ENCODE results near the gene LENG1.
A peak's percentile ranks its signal among the peaks of the same experiment; 100 is the strongest.
"Not testable (repeated sequence)": the region's sequence is repeated elsewhere in the genome, so short reads cannot be mapped to it uniquely, and the experiment has no call there.

LENG1 gene

DNA sequence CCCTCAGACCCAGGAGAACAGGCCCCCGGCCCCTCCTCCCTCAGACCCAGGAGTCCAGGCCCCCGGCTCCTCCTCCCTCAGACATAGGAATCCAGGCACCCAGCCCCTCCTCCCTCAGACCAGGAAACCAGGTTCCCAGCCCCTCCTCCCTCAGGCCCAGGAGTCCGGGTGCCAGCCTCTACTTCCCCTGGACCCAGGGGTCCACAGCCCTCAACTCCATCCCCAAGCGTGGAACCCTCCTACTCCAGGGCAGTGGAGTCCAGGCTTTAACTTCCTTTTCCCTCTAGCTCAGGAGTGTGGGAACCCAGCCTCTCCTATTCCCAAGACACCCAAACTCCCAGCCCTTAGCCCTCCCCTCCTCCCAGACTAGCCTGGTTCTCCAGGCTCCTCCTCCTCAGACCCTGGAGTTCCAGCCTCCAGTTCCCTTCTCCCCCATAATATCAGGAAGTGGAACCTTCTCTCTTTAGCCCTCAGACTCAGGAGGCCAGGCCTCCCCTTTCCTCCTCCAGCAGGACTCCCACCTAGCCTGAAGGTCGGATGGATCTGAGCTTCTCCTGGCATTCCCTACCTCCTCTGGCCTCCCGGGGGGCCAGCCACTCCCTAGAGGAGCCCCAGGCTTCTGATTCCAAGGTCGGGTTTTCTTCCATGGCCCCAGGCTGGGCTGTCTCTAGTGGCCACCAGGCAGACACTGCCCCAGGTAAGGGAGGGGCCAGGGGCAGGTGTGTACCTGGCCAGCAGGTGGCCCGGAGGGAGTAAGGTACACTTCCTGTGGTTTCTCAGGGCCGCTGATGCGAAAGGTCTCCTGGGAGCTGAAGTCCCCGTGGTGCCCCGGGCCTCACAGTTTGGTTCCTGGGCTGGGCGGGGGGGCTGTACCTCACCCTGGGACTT lies 13.2 kb upstream of the LENG1 start, which contains the start of gene TMC4:
Gene TMC4, minus strand, starts transcription at position 690 of the 888 bp plus-strand sequence. Its CDS starts 43 bp downstream, at position 647.
- Histone ChIP-seq H3K9ac (ENCODE audit: low read depth, low read length) (peak within 1 kb of the TSS; percentile 52; the same call in 1 of the 2 replicates), H3K27ac (ENCODE audit: low read length) (peak within 1 kb of the TSS; percentile 32), H3K27me3 (ENCODE audit: insufficient read depth, low read length) (no peaks in the 10 kb centered on the region), H3K9me3 (ENCODE audit: insufficient read depth, low read depth, low read length) (no peaks in the 10 kb centered on the region), H3K4me1 (ENCODE audit: insufficient read depth, low read length) (peaks cover 3% of the 10 kb centered on the region; the same call in 1 of the 2 replicates), H3K36me3 (ENCODE audit: insufficient read depth, low read depth, low read length) (peaks cover 7% of the 10 kb centered on the region), H3K4me3 (ENCODE audit: low read length) (peak within 1 kb of the TSS; percentile 63)

GRCh38 chr19:54171736-54172431 lies 12.4 kb upstream of the LENG1 start:
- H3K4me1 ChIP-seq (ENCODE audit: insufficient read depth, low read length); H3K9ac ChIP-seq (ENCODE audit: low read depth, low read length); H3K27me3 ChIP-seq (ENCODE audit: insufficient read depth, low read length); H3K36me3 ChIP-seq (ENCODE audit: insufficient read depth, low read depth, low read length); H3K9me3 ChIP-seq (ENCODE audit: insufficient read depth, low read depth, low read length); H3K27ac ChIP-seq (ENCODE audit: low read length); H3K4me3 ChIP-seq (ENCODE audit: low read length): not testable (repeated sequence)

GRCh38 chr19:54169149-54169740 lies 9.7 kb upstream of the LENG1 start:
- Histone ChIP-seq H3K9ac (ENCODE audit: low read depth, low read length) (no peak overlapping the region), H3K27me3 (ENCODE audit: insufficient read depth, low read length) (no peaks in the 10 kb centered on the region), H3K9me3 (ENCODE audit: insufficient read depth, low read depth, low read length) (no peaks in the 10 kb centered on the region), H3K36me3 (ENCODE audit: insufficient read depth, low read depth, low read length) (no peaks in the 10 kb centered on the region), H3K27ac (ENCODE audit: low read length) (no peak overlapping the region), H3K4me1 (ENCODE audit: insufficient read depth, low read length) (peaks cover 3% of the 10 kb centered on the region; the same call in 1 of the 2 replicates), H3K4me3 (ENCODE audit: low read length) (no peak overlapping the region)

- Histone ChIP-seq H3K4me1 (ENCODE audit: insufficient read depth, low read length) (peaks cover under 1% of the 10 kb centered on the region; the same call in 1 of the 2 replicates), H3K27me3 (ENCODE audit: insufficient read depth, low read length) (peaks cover 4% of the 10 kb centered on the region; the same call in 1 of the 2 replicates), H3K36me3 (ENCODE audit: insufficient read depth, low read depth, low read length) (no peaks in the 10 kb centered on the region), H3K9me3 (ENCODE audit: insufficient read depth, low read depth, low read length) (no peaks in the 10 kb centered on the region), H3K4me3 (ENCODE audit: low read length) (no peak overlapping the region), H3K9ac (ENCODE audit: low read depth, low read length) (no peak overlapping the region), H3K27ac (ENCODE audit: low read length) (no peak overlapping the region)
These were observed 8.8 kb upstream of the LENG1 start for GRCh38 chr19:54168174-54168917.

DNA sequence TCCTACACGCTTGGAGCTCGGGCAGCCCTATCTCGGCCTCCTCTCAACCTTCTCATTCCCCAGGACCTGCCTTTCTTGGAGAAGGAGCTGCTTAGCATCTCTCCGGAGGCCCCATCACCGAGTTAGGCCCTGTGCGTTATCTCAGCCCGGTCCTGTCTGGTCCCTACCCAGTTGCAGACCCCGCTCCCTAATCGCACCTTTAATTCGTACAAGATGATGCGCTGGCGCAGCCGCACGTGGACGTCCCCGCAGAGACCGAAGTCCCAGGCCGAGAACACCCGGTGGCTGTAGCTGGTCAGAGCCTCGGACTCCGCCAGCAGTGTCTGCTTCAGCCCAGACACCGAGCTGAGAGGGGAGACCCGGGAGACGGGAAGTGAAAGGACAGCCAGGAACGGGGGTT lies 5.7 kb upstream of the LENG1 start:
- no peak overlapping the region for H3K27ac ChIP-seq (ENCODE audit: low read length)
- no peaks in the 10 kb centered on the region for H3K36me3 ChIP-seq (ENCODE audit: insufficient read depth, low read depth, low read length)
- no peak overlapping the region for H3K9ac ChIP-seq (ENCODE audit: low read depth, low read length)
- no peaks in the 10 kb centered on the region for H3K9me3 ChIP-seq (ENCODE audit: insufficient read depth, low read depth, low read length)
- no peaks in the 10 kb centered on the region; the same call in 1 of the 2 replicates for H3K4me1 ChIP-seq (ENCODE audit: insufficient read depth, low read length)
- H3K27me3 ChIP-seq (ENCODE audit: insufficient read depth, low read length) = peaks cover 6% of the 10 kb centered on the region; the same call in 1 of the 2 replicates
- no peak overlapping the region for H3K4me3 ChIP-seq (ENCODE audit: low read length)

DNA sequence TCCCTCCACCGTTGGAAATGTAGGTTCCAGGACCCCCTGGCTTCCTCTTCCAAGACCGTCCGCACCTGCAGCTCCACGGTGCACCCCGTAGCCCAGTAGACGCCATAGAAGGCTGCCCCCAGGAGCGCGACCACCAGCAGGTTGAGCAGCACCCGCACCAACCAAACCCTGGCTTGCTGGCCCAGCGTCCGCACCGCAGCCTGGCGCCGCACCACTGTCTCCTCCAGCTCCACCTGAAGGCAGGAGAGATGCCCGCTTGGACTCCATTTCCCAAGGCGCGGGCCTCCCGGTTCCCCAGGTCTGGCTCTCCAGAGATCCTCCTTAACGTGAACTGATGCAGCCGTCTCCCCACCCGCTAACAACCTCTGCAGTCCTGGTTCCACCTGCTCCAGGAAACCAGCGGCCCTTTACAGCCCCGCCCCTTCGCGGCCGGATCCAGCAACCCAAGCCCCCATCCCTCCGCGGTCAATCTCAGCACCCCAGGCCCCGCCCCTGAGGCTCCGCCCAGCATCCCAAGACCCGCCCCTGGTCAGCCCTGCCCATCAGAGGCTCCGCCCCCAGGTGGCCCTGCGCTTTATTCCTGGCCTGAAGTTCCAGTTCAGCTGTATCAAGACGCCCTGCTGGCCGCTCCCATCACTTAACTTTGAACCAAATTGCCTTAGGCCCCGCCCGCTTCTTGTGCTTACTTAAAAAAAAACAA lies 5.0 kb upstream of the LENG1 start:
- Histone ChIP-seq H3K9ac (ENCODE audit: low read depth, low read length) (no peak overlapping the region), H3K4me1 (ENCODE audit: insufficient read depth, low read length) (no peaks in the 10 kb centered on the region; the same call in 1 of the 2 replicates), H3K36me3 (ENCODE audit: insufficient read depth, low read depth, low read length) (no peaks in the 10 kb centered on the region), H3K27ac (ENCODE audit: low read length) (no peak overlapping the region), H3K9me3 (ENCODE audit: insufficient read depth, low read depth, low read length) (no peaks in the 10 kb centered on the region), H3K27me3 (ENCODE audit: insufficient read depth, low read length) (peaks cover 6% of the 10 kb centered on the region; the same call in 1 of the 2 replicates), H3K4me3 (ENCODE audit: low read length) (peak overlapping the region; percentile 59; the same call in 1 of the 2 replicates)

DNA sequence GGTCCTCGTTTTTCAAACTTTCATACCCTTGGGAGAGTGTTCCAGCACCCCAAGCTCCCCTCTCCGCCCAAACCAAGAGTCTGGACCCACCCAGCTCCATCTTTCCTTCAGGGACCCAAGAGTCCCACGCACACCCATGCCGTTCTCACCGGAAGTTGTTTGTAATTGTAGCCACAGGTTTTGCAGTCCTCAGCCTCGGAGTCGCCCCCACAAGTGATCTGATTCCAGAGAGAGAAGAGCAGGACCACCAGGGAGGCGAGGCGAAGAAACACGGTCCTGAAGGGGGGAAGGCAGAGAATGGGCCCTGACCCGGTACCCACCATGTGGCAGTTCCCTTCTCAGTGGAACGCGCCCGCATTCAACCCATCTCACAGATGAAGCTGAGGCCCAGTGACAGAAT lies 3.4 kb upstream of the LENG1 start:
- Histone ChIP-seq H3K9ac (ENCODE audit: low read depth, low read length) (no peak overlapping the region), H3K4me1 (ENCODE audit: insufficient read depth, low read length) (no peaks in the 10 kb centered on the region), H3K4me3 (ENCODE audit: low read length) (peak overlapping the region; percentile 61; the same call in 1 of the 2 replicates), H3K27ac (ENCODE audit: low read length) (no peak overlapping the region), H3K9me3 (ENCODE audit: insufficient read depth, low read depth, low read length) (no peaks in the 10 kb centered on the region), H3K27me3 (ENCODE audit: insufficient read depth, low read length) (peaks cover 6% of the 10 kb centered on the region; the same call in 1 of the 2 replicates), H3K36me3 (ENCODE audit: insufficient read depth, low read depth, low read length) (peaks cover 3% of the 10 kb centered on the region; the same call in 1 of the 2 replicates)

DNA sequence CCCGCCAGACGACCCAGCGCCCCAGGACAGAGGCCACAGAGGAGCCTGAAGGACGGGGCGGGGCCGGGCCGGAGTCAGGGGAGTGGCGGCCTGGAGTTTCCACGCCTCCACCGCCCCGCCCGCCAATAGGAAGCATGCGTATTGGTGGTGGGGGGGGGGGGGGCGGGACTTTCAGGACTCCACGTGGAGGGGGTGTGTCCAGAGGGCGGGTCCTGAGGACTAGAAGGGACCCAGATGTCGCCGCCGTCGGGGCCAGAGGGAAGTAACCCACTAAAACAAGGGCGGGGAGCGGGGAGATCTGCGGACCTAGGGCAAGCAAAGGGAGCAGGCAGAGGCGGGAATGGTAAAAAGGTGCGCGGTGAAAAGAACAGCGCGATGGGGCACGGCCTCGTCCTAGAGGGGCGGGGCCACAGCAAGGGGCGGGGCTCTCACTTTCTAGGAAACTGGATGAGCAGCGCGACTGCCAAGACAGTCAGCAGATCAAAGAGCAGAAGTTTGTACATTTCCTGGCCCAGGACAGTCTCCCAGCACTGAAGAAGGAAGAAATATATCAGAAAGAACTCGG lies 2.8 kb upstream of the LENG1 start:
- H3K9ac ChIP-seq (ENCODE audit: low read depth, low read length) = no peak overlapping the region
- H3K4me1 ChIP-seq (ENCODE audit: insufficient read depth, low read length) = no peaks in the 10 kb centered on the region
- H3K9me3 ChIP-seq (ENCODE audit: insufficient read depth, low read depth, low read length) = no peaks in the 10 kb centered on the region
- H3K4me3 ChIP-seq (ENCODE audit: low read length) = peak overlapping the region; percentile 61; the same call in 1 of the 2 replicates
- peaks cover 6% of the 10 kb centered on the region; the same call in 1 of the 2 replicates for H3K27me3 ChIP-seq (ENCODE audit: insufficient read depth, low read length)
- H3K27ac ChIP-seq (ENCODE audit: low read length) = no peak overlapping the region
- H3K36me3 ChIP-seq (ENCODE audit: insufficient read depth, low read depth, low read length) = peaks cover 9% of the 10 kb centered on the region; the same call in 1 of the 2 replicates

GRCh38 chr19:54160854-54161253 lies 1.3 kb upstream of the LENG1 start:
- Histone ChIP-seq H3K4me3 (ENCODE audit: low read length) (peak overlapping the region; percentile 81), H3K27ac (ENCODE audit: low read length) (no peak overlapping the region), H3K9ac (ENCODE audit: low read depth, low read length) (peak overlapping the region; percentile 79; the same call in 1 of the 2 replicates)

GRCh38 chr19:54160182-54160811 lies 776 bp upstream of the LENG1 start:
- Histone ChIP-seq H3K36me3 (ENCODE audit: insufficient read depth, low read depth, low read length) (peaks cover 29% of the 10 kb centered on the region), H3K9me3 (ENCODE audit: insufficient read depth, low read depth, low read length) (no peaks in the 10 kb centered on the region), H3K9ac (ENCODE audit: low read depth, low read length) (peak overlapping the region; percentile 79; the same call in 1 of the 2 replicates), H3K4me3 (ENCODE audit: low read length) (peak overlapping the region; percentile 81), H3K27ac (ENCODE audit: low read length) (peak overlapping the region; percentile 1), H3K27me3 (ENCODE audit: insufficient read depth, low read length) (peaks cover 6% of the 10 kb centered on the region; the same call in 1 of the 2 replicates), H3K4me1 (ENCODE audit: insufficient read depth, low read length) (no peaks in the 10 kb centered on the region)

More at GRCh38 chr19:54160854-54161253, 1.3 kb upstream of the LENG1 start:
- H3K27me3 ChIP-seq (ENCODE audit: insufficient read depth, low read length) = peaks cover 6% of the 10 kb centered on the region; the same call in 1 of the 2 replicates
- peaks cover 24% of the 10 kb centered on the region for H3K36me3 ChIP-seq (ENCODE audit: insufficient read depth, low read depth, low read length)
- no peaks in the 10 kb centered on the region for H3K9me3 ChIP-seq (ENCODE audit: insufficient read depth, low read depth, low read length)
- no peaks in the 10 kb centered on the region for H3K4me1 ChIP-seq (ENCODE audit: insufficient read depth, low read length)
